CD1c-positive myeloid dendritic cell (primary cell): ENCODE data around the gene ELL3.
"Not testable (repeated sequence)": the region's sequence is repeated elsewhere in the genome, so short reads cannot be mapped to it uniquely, and the experiment has no call there.

Experiments
- DNase-seq: peaks from one replicate; pipeline ENCODE4 v3.0.0-alpha.2; 2016; ENCODE audit errors: extremely low spot score

ELL3 gene

DNA sequence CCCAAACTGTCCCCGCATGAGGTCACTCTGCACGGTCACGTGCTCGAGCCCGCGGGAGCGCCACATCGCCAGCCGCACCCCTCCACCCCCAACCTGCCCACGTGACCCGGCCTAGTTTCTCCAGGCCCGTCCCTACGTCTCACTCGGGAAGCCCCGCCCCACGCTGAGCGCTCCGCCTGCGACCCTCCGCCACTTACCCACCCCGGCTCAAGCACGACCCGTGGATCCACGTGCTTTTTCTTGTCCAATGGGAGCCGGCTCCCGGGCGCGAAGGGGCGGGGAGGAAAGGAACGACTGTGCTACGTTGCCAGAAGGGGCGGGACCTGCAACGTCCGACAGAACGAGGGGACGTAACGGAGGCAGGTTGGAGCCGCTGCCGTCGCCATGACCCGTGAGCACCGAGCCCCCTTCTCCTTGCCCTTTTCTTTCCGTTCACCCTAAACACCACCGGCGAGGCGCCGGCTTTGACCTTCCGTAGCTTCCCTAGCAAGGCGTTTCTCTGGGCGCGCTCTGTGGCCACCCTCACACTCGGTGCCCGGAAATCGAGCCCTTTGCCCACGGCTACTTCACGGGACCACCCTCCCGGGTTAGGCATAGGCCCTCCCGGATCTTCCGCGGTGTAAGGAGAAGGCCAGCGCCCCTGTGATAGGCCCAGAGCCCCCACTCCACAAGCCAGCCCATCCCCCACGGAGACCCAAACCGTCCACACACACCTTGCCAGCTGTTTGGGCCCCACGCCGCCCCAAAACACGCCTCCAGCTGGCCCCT is 15.4 kb upstream of the ELL3 start, which contains the start of gene SERF2:
Gene SERF2, plus strand, starts transcription at position 328 of the 768 bp plus-strand sequence. Its CDS starts 57 bp downstream, at position 385.
- DNase-seq: peak; percentile 99

GRCh38 chr15:43789409-43789808 is 12.6 kb upstream of the ELL3 start:
- DNase-seq: no peak

- DNase-seq: no peak
These were observed 2.2 kb upstream of the ELL3 start for GRCh38 chr15:43779016-43779415.

DNA sequence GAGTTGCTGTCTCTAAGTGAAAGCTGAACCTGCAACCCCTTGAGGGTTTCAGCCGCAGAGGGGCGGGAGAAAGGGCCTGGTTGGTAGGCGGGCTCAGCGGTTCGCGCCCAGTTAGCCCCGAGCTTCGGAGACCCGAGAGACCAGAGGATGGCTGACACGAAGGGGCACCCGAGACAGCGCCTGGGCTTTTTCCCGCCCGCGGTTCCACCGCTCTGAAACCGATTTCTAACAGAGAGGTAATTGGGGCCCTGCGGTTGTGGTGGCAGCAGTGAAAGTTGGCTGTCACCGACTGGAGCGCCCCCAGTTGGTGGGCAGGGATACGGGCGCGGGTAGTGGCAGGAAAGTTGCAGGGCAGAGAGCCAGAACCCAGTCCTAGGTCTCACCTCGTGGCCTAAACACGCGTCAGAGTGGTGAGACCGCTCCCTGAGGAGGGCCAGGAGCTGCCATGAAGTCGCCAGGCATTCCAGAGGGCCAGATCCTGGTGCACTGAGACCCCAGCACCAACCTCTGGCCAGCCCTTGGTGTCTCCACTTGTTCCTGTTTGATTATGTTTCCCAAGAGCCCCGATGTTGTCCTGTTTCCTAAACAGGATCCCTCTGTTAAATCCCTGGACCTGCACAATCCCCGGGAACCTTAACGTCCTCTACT is 625 bp upstream of the ELL3 start:
- peak; percentile 83 for DNase-seq

- no peak for DNase-seq
These were observed 557 bp downstream of the ELL3 start for GRCh38 chr15:43776101-43776717.

DNA sequence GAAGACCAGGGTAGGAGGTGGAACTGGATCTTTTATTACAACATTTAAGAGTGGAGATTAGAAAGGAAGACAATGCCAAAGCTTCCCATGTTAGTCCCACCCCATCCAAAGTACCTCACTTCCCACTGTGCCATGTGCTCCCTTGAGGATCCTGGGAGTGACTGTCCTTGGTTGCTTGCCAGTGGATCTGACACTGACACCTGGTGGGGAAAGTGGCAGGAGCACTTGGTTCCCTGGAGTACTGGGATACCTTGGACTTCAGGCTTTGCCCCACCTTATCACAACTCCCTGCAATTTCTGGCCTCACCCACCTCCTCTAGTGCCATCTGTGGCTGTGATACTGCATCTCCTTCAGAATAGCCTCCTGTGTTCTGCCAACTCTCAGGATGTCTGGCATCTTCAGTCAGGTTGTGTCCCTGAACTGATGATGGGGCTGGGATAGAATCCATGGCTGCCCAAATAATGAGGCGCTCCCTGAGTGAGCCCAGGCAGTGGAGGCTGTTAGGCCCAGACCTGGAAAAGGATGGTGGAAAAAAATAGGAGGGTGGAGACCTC is 1.3 kb downstream of the ELL3 start:
- no peak for DNase-seq

GRCh38 chr15:43774062-43774461 is 2.7 kb downstream of the ELL3 start:
- DNase-seq: no peak

DNA sequence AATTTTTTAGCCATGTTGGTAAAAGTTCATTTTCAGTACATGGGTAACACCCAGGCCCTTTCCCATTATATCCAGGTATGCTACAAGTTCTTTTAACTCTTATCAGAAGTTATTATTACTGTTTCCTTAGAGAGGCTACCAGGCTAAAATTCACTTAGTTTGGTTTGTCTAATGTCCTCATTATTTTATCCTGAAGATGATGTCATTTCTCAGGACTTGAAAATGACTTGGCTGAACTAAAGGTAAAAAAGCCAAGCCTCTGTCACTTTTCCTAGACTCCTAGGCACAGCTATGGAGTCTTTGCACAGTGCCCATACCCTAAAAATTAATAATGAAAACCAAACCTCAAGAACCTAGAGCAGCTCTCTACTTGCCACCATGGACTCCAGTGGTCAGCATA is 4.1 kb downstream of the ELL3 start:
- DNase-seq: no peak

GRCh38 chr15:43771816-43772215 is 5.0 kb downstream of the ELL3 start:
- peak; percentile 67 for DNase-seq

- DNase-seq: peak; percentile 62
These were observed 7.1 kb downstream of the ELL3 start for GRCh38 chr15:43769584-43770228.

DNA sequence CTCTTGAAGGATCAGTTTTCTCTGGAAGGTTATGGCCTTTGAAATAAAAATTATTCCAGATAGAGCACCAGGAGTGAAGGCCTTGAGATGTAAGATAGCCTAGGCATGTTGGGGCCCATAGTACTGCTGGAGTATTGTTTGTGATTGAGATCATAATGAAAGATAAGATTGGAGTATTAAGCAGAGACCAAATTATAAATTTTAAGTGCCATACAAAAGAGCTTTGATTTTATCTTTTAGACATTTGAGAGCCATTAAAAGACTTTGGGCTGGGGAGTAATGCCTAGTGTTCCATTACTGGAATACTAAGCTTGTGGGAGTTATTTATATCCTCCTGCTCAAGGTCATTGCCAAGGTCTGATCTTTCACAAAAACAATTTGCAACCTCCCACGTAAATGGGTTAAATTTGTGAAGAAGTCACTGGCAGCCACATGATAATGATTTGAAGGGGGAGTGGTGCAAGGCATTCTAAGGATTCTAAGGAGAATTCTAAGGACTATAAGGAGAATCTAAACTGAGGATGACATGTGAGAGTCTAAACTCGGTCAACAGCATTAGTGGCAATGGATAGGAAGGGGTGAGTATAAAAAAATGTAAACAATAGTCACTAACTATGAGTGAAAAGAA is 12.8 kb downstream of the ELL3 start:
- DNase-seq: no peak

DNA sequence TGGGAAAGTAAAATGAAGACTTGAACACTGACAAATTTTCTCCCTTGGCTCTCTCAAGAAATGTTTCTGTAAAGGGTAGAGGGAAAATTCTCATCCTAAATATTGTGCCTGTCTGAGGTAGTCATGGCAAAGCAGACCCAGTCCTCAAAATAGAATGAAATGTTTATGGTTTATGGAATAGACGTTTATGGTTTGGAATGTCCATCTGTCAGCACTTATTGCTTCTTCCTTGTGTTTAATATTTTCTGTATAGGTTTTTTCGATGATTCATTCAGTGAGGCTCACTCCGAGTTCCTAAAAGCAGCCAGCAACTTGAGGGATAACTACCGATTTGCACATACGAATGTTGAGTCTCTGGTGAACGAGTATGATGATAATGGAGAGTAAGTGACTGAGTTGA is 13.9 kb downstream of the ELL3 start:
- no peak for DNase-seq

DNA sequence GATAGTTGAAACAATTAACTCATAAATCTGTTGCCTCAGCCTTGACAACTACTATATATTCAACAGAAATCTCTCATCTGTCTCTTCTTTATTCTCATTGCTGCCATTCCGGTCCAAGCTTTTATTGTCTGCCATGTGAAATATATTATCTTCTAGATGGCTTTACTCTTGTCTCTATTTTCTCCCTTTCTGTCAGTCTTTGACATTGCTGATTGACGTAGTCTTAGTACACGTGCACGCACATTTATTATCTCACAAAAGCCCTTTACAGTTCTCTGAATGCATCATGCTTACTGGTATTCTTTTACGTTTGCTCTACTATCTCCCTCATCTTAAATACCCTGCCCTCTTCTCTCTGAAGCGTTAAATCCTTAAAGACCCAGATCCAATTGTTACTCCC is 24.9 kb downstream of the ELL3 start:
- no peak for DNase-seq

- DNase-seq: peak; percentile 75
These were observed 26.9 kb downstream of the ELL3 start for GRCh38 chr15:43749690-43750345.

GRCh38 chr15:43748376-43748775 is 28.4 kb downstream of the ELL3 start:
- DNase-seq: peak; percentile 36

DNA sequence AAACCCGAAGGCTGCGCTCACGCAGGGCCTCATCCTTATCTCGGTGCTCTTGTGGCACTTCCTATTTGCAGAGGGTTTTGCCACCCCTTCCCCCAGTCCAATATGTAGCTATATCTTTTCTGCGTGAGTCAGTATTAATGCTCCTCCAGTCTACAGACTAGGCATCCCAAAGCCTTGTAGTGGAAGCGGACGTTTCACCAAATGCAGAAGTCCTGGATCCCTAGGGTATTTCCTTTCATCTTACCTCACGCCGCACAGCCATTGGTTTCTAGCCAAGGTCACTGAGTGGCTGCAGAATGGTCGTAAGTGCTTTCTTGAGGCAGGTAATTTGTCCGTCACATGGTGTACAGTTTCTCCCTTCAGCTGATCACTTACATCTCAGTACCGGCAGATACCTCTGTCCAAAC is 29.9 kb downstream of the ELL3 start:
- peak; percentile 72 for DNase-seq

- DNase-seq: peak; percentile 94
These were observed 30.4 kb downstream of the ELL3 start, which contains the start of gene PDIA3 for GRCh38 chr15:43746245-43746902. Gene PDIA3 (plus strand): TSS chr15:43746438. CDS start chr15:43746540, 102 bp downstream.

- no peak for DNase-seq
These were observed 41.4 kb downstream of the ELL3 start for GRCh38 chr15:43735416-43735815.

DNA sequence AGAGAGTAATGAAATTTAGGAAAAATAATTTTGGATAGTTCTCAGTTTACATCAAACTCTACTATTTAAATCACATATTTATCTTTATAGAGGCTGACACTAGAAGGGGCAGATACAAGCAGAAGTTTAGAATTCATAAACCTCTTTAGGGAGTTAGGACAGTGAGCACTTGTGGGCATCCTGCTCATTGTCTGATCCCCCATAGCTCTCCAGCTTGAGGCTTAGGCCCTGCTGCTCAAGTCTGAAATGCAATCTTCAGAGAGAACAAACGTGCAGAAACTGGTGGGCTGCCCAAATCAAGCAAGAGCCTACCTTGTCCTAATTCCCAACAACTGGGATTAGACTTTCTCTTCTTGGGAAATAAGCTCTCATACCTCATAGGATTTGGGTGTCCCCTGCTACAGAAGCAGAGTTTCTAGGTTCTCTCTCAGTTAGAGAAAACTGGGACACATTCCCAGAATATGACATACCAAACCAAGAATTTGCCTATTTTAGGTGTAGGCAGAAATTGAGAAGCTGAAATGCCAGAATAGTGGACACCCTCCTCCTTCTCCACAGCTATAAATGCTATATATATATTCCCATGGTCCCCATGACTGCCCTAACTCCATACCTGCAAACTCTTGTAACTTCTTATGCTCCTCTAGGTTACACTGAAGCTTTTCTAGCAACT is 48.6 kb downstream of the ELL3 start:
- not testable (repeated sequence) for DNase-seq

GRCh38 chr15:43726306-43726705 is 50.5 kb downstream of the ELL3 start:
- DNase-seq: not testable (repeated sequence)
